ENCODE results near the gene SFI1.
"Not testable (repeated sequence)": the region's sequence is repeated elsewhere in the genome, so short reads cannot be mapped to it uniquely, and the experiment has no call there.

SFI1 gene

GRCh38 chr22:31588970-31589675 lies 92.8 kb downstream of the SFI1 start:
- DNase-seq, result no peak

GRCh38 chr22:31590161-31590560 lies 93.8 kb downstream of the SFI1 start:
- not testable (repeated sequence) for DNase-seq

- DNase-seq, result no peak
Observed at GRCh38 chr22:31595271-31595670, 98.9 kb downstream of the SFI1 start.

GRCh38 chr22:31602259-31602952 lies 106.1 kb downstream of the SFI1 start:
- DNase-seq, result no peak

- no peak for DNase-seq
Observed at GRCh38 chr22:31603081-31603525, 106.8 kb downstream of the SFI1 start.

- DNase-seq, result no peak
Observed at GRCh38 chr22:31603574-31603973, 107.2 kb downstream of the SFI1 start.

- no peak for DNase-seq
Observed at GRCh38 chr22:31604137-31604705, 107.9 kb downstream of the SFI1 start.

GRCh38 chr22:31604746-31605705 lies 108.7 kb downstream of the SFI1 start:
- DNase-seq, result no peak

GRCh38 chr22:31605851-31606585 lies 109.7 kb downstream of the SFI1 start:
- no peak for DNase-seq

- DNase-seq, result no peak
Observed at GRCh38 chr22:31607696-31608095, 111.4 kb downstream of the SFI1 start.

- no peak for DNase-seq
Observed at GRCh38 chr22:31609716-31610115, 113.4 kb downstream of the SFI1 start.

- no peak for DNase-seq
Observed at GRCh38 chr22:31610611-31611010, 114.3 kb downstream of the SFI1 start.

- no peak for DNase-seq
Observed at GRCh38 chr22:31611061-31611760, 114.9 kb downstream of the SFI1 start.

- no peak for DNase-seq
Observed at GRCh38 chr22:31612891-31613285, 116.6 kb downstream of the SFI1 start.

- no peak for DNase-seq
Observed at GRCh38 chr22:31613286-31613903, 117.1 kb downstream of the SFI1 start.

- no peak for DNase-seq
Observed at GRCh38 chr22:31613904-31614296, 117.6 kb downstream of the SFI1 start.

GRCh38 chr22:31614781-31615490 lies 118.6 kb downstream of the SFI1 start:
- DNase-seq, result no peak

- no peak for DNase-seq
Observed at GRCh38 chr22:31615491-31615860, 119.1 kb downstream of the SFI1 start.

- no peak for DNase-seq
Observed at GRCh38 chr22:31615940-31616314, 119.6 kb downstream of the SFI1 start.

GRCh38 chr22:31616315-31616980 lies 120.1 kb downstream of the SFI1 start:
- peak; percentile 39 for DNase-seq

Data from stimulated activated CD4-positive, alpha-beta T cell treated with anti-CD3 and anti-CD28 coated beads, Interleukin-4, amount 100 ng/mL, for 1 hour (primary cell).